Right atrium auricular region (tissue), 2 donors: Measurements from ENCODE around the gene BST2. TPM values are rescaled to one million over a fixed set of nuclear protein-coding genes. Genes with fewer than 3 reads are reported as not detected.

Source experiments
- DNase-seq: peaks from one replicate; pipeline ENCODE4 v3.0.0-alpha.2; 2019; ENCODE audit warnings: low spot score
- H3K27ac ChIP-seq, 2 donors: fragments of 200-600 bp; sonication (generic); 1 replicate in 1 of 2; 2 replicates in 1 of 2; pipeline ENCODE4 v1.5.1; 2016 to 2019
- H3K27me3 ChIP-seq, 2 donors: fragments of 200-600 bp; sonication (generic); one replicate each; pipeline versions ENCODE4 v1.5.1 to v1.6.0; 2017 to 2019
- H3K36me3 ChIP-seq: fragments of 200-600 bp; sonication (generic); one replicate; pipeline ENCODE4 v1.5.1; 2016
- H3K4me1 ChIP-seq, 2 donors: fragments of 200-600 bp; sonication (generic); one replicate each; pipeline versions ENCODE4 v1.5.1 to v1.6.0; 2017 to 2019
- H3K4me3 ChIP-seq, 2 donors: fragments of 200-600 bp; sonication (generic); 1 replicate in 1 of 2; 2 replicates in 1 of 2; pipeline ENCODE4 v1.5.1; 2017 to 2019; ENCODE audit warnings: mild to moderate bottlenecking in 1 of 2, moderate library complexity in 1 of 2
- H3K9me3 ChIP-seq, 2 donors: fragments of 200-600 bp; sonication (generic); one replicate each; pipeline ENCODE4 v1.5.1; 2019
- total RNA-seq, 2 donors: library from RNA; depleted of rRNA; stranded (reverse); fragments of >200 nt; gene quantifications; one replicate each; pipeline ENCODE4 v1.1.0, GENCODE V29; 2016
- TF ChIP-seq, protein P1 (sequence below), 2 donors: fragments of 200-600 bp; sonication (generic); IDR thresholded peaks; one replicate each; pipeline ENCODE4 v1.5.1; 2019; ENCODE audit warnings: antibody characterized with exemption in 2 of 2

Gene BST2
- total RNA-seq, 2 donors from 2014 or later, result 32.1 to 35.3 TPM

GRCh38 chr19:17390665-17391370 lies 14.6 kb downstream of the BST2 start:
- TF ChIP-seq, protein P1, sequence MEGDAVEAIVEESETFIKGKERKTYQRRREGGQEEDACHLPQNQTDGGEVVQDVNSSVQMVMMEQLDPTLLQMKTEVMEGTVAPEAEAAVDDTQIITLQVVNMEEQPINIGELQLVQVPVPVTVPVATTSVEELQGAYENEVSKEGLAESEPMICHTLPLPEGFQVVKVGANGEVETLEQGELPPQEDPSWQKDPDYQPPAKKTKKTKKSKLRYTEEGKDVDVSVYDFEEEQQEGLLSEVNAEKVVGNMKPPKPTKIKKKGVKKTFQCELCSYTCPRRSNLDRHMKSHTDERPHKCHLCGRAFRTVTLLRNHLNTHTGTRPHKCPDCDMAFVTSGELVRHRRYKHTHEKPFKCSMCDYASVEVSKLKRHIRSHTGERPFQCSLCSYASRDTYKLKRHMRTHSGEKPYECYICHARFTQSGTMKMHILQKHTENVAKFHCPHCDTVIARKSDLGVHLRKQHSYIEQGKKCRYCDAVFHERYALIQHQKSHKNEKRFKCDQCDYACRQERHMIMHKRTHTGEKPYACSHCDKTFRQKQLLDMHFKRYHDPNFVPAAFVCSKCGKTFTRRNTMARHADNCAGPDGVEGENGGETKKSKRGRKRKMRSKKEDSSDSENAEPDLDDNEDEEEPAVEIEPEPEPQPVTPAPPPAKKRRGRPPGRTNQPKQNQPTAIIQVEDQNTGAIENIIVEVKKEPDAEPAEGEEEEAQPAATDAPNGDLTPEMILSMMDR (IDR thresholded peaks at IDR 0.05), result peak; percentile 61 to 91
- Histone ChIP-seq H3K36me3 (no peaks in the 10 kb centered on the region), H3K9me3 (peaks cover 0 to 8% of the 10 kb centered on the region in 2 donors), H3K4me1 (peaks cover 0 to 32% of the 10 kb centered on the region in 2 donors), H3K27me3 (no peaks in the 10 kb centered on the region), H3K27ac (peak overlapping the region in 1 of 2 donors; percentile 35), H3K4me3 (peak overlapping the region; percentile 33 to 60)
- DNase-seq, result peak; percentile 87

GRCh38 chr19:17389957-17390664 lies 15.3 kb downstream of the BST2 start:
- Histone ChIP-seq H3K9me3 (peaks cover 0 to 8% of the 10 kb centered on the region in 2 donors), H3K27ac (peak overlapping the region in 1 of 2 donors; percentile 35), H3K36me3 (no peaks in the 10 kb centered on the region), H3K27me3 (no peaks in the 10 kb centered on the region), H3K4me1 (peaks cover 0 to 35% of the 10 kb centered on the region in 2 donors), H3K4me3 (peak overlapping the region; percentile 33 to 60)
- TF ChIP-seq, protein P1 (IDR thresholded peaks at IDR 0.05), result no peak
- no peak for DNase-seq

- peaks cover 0 to 29% of the 10 kb centered on the region in 2 donors for H3K4me1 ChIP-seq
- H3K4me3 ChIP-seq, result no peak overlapping the region
- no peaks in the 10 kb centered on the region for H3K36me3 ChIP-seq
- no peak overlapping the region for H3K27ac ChIP-seq
- H3K9me3 ChIP-seq, result peaks cover 0 to 8% of the 10 kb centered on the region in 2 donors
- no peak for DNase-seq
- H3K27me3 ChIP-seq, result no peaks in the 10 kb centered on the region
- TF ChIP-seq, protein P1 (IDR thresholded peaks at IDR 0.05), result no peak
Measured at GRCh38 chr19:17389288-17389687, 16.1 kb downstream of the BST2 start.

GRCh38 chr19:17385878-17386611 lies 19.4 kb downstream of the BST2 start:
- TF ChIP-seq, protein P1 (IDR thresholded peaks at IDR 0.05), result peak; percentile 71 to 93
- no peaks in the 10 kb centered on the region for H3K36me3 ChIP-seq
- H3K27ac ChIP-seq, result no peak overlapping the region
- H3K4me1 ChIP-seq, result peaks cover 0 to 24% of the 10 kb centered on the region in 2 donors
- DNase-seq, result peak; percentile 68
- peaks cover 0 to 8% of the 10 kb centered on the region in 2 donors for H3K9me3 ChIP-seq
- no peak overlapping the region for H3K4me3 ChIP-seq
- no peaks in the 10 kb centered on the region for H3K27me3 ChIP-seq

GRCh38 chr19:17380426-17381138 lies 24.8 kb downstream of the BST2 start:
- Histone ChIP-seq H3K9me3 (no peaks in the 10 kb centered on the region), H3K27me3 (no peaks in the 10 kb centered on the region), H3K4me3 (no peak overlapping the region), H3K27ac (no peak overlapping the region), H3K36me3 (no peaks in the 10 kb centered on the region), H3K4me1 (peaks cover 0 to 16% of the 10 kb centered on the region in 2 donors)
- DNase-seq, result no peak
- TF ChIP-seq, protein P1 (IDR thresholded peaks at IDR 0.05), result no peak
